Stimulated activated CD4-positive, alpha-beta T cell treated with anti-CD3 and anti-CD28 coated beads, TNF-alpha, amount 100 ng/mL, for 48 hours (primary cell): ENCODE results near the gene PTPN14.
"Not testable (repeated sequence)": the region's sequence is repeated elsewhere in the genome, so short reads cannot be mapped to it uniquely, and the experiment has no call there.

Experiments used
- DNase-seq, 3 donors: peaks; one replicate each; pipeline ENCODE4 v3.0.0-alpha.2; 2020; ENCODE audit warnings: low read depth in 3 of 3

The PTPN14 gene

DNA sequence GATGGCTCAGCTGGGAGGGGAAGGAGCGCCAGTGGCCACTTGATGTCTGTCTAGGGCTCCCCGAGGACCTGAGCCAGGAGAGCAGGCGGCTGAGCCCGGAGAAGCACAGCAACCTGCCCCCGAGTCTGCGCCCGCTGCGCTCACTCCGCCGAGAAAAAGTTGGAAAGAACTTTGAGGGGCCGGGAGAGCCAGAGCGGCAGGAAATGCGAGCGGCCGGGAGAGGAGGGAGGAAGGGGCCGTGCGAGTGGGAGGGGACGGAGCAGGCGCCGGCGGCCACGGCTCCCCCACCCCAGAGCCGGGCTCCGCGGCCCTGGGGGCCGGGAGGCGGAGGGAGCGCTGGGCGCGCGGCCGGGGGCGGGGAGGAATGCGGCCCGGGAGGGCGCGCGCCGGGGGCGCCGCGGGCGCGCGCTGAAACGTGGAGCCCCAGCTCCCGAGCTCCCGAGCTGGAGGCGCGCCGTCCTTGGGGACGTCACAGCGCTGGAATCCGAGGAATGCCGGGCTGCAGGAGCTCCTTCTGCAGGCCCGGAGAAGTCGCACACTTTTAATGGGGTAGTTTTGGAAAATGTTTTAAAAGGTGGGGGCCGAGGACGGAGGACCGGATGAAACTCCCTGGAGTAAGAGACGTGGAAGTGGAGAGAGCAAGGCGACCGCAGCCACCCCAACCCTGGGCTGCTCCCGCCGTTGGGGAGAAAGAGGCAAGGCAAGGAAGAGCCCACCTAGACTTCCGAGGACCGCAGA, at the start of gene PTPN14:
Gene PTPN14 (minus strand): TSS at position 167 of the 738 bp plus-strand sequence. CDS start 86,799 bp downstream, outside the sequence.
- no peak for DNase-seq

DNA sequence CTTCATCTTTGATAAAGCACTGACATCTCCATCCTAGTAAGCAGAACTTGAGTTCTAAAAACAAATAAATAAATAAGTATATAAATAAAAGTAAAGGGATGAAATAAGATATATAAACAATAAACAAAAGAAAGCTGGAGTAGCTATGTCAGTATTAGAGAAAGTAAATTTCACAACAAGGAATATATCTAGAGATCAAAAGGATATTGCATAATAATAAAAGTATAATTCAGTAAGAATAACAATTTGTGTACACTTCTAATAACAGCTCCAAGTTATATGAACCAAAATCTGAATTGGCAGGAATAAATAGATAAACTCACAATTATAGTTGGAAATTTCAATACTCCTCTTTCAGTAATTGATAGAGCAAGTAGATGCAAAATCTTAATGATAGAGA, 41.8 kb upstream of the PTPN14 start:
- DNase-seq, result no peak

GRCh38 chr1:214591918-214592317, 40.5 kb upstream of the PTPN14 start:
- DNase-seq, result not testable (repeated sequence)

DNA sequence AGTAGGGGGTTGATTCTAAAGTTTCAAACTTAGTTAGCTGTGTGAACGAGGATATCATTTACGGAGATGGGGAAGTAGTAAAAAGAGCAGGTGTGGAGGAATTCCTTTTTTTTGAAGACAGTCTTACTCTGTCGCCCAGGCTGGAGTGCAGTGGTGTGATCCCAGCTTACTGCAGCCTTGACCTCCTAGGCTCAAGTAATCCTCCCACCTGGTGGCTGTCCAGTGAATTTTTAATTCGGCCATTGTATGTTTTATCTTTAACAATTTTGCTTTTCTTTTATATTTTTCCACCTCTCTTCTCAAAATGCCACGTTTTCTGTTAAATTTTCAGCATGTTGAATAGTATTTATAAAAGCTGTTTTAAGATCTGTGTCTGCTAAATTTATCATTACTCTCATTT, 39.3 kb upstream of the PTPN14 start:
- no peak for DNase-seq

GRCh38 chr1:214588963-214589597, 37.7 kb upstream of the PTPN14 start:
- DNase-seq, result no peak

- no peak for DNase-seq
Measured at GRCh38 chr1:214587165-214587564, 35.8 kb upstream of the PTPN14 start.

DNA sequence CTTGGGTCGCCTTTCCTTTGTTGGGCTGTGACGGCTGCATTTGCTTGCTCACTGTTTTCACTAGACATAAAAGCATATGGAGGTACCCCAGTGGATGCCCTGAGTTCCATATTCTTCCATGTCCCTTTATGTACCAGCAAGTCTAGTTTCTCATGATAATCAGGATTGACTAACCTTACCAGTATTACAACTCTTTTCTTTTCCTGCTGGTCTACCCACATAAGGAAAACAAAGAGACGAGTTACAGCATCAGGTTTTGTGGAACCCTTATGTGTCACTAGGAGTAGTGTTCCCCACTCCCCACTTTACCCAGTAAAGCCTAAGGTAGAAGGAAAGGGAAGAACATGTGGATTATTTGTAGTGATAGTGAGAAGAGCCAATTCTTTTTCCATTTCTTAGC, 35.2 kb upstream of the PTPN14 start:
- no peak for DNase-seq

DNA sequence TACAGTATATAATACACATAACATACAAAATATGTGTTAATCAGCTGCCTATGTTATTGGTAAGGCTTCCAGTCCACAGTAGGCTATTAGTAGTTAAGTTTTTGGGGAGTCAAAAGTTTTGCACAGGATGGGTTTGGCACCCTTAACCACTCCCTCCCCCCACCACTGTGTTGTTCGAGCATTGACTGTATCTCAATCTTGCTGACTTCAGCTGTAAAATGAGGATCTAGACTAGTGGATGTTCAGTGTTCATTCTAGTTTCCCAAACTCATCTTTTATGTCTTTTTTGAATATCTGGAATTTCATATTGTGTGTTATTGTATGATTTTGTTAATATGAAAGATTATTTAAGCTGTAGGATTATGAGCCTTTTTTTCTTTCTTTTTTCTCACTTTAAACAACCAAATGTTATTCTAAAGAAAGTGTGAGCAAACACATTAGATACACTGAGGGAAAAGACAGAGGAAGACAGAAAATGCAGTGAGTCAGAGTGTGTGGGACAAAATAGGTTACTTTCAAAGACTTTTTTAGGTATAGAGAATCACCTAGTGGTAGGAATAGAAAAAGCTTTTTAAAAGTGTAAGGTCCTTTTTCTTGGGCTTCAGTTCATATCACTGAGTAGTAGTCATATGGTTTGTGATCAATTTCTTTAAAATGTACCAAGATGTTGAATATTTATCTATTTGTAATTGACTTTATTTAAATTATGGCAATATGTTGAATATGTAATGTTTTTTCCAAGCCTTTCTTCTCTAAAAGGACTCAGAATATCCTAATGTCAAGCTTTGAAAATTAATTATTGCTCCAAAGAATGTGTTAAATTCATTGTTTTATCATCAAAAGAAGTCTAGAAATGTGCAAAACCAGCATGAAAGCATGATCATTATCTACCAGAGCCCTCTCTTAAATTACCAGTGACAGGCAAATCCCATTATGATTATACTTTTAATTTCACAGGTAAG, 33.7 kb upstream of the PTPN14 start:
- DNase-seq, result no peak

DNA sequence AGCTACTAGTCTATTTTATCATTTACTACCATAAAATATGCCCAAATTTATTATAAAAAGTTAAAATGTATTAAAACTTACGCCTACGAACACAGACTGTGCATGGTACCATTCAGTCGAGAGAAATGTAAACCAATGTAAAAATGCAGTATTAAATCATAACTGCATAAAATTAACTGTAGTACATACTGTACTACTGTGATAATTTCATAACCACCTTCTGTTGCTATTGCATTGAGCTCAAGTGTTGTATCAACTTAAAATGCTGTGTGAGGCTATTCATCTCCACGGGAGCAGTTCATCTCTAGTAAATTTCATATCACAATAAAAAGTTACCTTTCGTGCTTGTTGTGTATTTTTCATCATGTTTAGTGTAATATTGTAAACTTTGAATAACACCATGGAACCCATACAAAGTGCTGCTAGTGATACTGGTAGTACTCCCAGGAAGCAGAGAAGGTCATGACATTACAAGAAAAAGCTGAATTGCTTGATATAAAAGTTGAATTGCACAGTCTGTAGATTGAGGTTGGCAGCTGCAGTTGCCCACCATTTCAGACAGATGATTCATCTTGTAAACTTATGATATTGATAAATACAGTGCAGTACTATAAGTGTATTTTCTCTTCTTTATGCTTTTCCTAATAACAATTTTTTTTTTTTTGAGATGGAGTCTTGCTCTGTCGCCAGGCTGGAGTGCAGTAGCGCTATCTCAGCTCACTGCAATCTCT, 32.6 kb upstream of the PTPN14 start:
- DNase-seq, result no peak

DNA sequence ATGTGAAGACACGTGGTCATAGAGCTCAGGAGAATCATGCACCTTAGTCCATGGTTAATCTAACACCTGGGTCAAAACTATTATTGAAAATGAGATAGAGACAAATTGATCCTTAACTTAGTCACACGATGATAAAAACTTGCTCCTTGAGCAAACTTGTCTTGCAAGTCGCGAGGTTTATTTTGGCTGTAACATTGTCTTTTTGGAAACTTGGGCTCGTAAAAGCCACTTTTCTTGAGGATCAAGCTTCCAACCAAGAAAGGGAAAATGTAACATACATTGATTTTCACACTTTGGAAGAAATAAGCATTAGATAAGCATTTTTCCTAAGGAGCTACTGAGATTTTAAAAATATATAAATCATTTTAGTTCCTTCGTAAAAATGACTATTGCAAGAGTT, 31.7 kb upstream of the PTPN14 start:
- DNase-seq, result no peak

GRCh38 chr1:214582289-214582891, 31.0 kb upstream of the PTPN14 start:
- DNase-seq, result no peak

DNA sequence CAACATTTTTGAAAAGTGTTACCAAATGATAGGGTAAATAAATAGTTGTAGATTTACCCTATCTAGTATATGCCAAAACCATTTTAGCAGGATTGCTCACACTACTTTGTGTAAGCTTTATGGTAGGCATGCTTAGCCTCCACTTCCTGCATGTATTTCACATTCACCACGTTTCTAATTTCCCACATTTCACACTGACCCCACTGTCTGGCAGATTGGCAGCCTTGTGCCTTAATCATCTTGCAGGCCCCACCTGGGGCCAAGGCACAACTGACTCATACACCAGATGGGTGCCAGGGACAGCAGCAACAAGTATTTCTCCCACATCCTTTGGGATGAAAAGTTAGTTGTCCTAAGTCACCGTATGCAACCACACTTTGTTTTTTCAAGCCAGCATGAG, 30.4 kb upstream of the PTPN14 start:
- no peak for DNase-seq

DNA sequence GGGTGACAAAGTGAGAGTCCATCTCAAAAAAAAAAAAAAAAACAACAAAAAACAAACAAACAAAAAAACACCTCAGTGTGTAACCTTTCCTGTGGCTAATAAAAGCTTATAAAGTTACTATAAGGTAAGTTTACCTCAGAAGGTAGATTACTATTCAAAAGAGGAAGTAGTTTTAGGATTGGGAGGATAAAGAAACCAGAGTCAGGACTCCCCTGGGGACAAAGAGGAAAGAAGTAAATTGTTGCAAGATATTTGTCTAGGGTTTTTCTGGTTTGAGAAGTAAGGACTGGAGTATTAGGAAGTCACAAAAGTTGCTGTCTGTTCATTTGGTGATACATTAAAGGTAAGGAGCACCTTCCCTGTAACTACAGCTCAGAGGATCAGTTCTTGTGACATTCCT, 27.8 kb upstream of the PTPN14 start:
- DNase-seq, result no peak

DNA sequence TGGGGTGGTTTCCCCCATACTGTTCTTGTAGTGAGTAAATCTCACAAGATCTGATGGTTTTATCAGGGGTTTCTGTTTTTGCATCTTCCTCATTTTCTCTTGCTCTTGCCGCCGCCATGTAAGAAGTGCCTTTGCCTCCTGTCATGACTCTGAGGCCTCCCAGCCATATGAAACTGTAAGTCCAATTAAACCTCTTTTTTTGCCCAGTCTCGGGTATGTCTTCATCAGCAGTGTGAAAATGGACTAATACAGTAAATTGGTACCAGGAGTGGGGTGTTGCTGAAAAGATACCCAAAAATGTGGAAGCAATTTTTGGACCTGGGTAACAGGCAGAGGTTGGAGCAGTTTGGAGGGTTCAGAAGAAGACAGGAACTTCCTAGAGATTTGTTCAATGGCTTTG, 24.7 kb upstream of the PTPN14 start:
- not testable (repeated sequence) for DNase-seq

DNA sequence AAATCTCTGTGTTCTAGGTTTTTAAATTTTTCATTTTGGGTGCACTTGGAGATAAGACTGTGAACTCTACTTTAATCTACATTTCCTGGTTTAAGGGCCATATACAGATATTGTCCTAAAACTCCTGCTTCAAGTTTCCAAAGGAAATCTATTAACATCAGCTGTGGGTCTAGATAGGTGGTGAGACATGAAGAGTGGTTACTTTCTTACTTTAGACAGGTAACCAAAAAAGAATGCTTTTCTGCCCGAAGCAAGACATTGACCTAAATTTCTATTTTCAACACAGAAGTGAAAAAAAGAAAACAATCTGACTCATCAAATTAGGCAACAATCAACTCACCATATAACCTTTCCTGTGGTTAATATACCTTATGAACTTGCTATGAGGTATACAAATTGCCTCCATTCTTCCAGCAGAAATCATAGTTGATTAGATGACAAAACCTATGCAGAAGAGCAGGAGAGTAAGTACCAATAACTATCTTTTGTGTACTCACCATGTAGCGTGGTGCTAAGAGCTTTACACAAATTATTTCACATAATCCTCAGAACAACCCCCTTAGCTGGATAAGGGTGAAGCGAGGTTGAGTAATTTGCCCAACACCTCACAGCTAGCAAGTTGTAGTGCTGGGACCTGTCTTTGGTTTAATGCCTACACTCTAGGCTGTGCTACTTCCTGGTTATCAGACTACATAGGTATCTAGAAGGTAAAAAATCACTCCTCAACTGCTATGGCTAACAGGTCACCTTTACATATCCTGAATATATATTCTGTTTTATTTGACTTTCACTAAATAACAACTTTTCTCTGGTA, 23.4 kb upstream of the PTPN14 start:
- no peak for DNase-seq

GRCh38 chr1:214573386-214574318, 22.2 kb upstream of the PTPN14 start:
- DNase-seq, result no peak

DNA sequence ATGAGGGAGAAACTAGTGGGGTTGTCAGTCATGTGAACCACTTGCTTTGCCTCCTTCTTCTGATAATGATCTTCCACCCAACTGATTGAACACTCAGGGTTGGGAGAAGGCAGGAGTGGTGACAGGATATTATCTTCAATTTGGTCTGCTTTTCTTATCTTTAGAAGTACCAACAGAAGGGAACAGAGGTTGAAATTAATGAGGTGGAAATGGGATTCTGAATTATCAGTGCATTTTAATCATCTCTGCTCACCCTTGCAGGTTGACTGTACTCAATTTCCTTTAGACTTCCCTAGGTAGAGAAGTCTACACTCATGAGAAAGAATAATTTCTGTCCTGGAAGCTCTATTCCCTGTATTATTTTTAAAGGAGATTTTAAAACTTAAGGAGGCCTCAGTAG, 19.9 kb upstream of the PTPN14 start:
- DNase-seq, result no peak

- no peak for DNase-seq
Measured at GRCh38 chr1:214570442-214570841, 19.0 kb upstream of the PTPN14 start.

- no peak for DNase-seq
Measured at GRCh38 chr1:214569357-214570004, 18.1 kb upstream of the PTPN14 start.
